NCI-H2227 (cell line): ENCODE data around the gene UMODL1.

Experiments
- DNase-seq: peaks from one replicate; lab custom pipeline; 2025; ENCODE audit not compliant: unreplicated experiment; lab: John Stamatoyannopoulos, UW

UMODL1 gene

DNA sequence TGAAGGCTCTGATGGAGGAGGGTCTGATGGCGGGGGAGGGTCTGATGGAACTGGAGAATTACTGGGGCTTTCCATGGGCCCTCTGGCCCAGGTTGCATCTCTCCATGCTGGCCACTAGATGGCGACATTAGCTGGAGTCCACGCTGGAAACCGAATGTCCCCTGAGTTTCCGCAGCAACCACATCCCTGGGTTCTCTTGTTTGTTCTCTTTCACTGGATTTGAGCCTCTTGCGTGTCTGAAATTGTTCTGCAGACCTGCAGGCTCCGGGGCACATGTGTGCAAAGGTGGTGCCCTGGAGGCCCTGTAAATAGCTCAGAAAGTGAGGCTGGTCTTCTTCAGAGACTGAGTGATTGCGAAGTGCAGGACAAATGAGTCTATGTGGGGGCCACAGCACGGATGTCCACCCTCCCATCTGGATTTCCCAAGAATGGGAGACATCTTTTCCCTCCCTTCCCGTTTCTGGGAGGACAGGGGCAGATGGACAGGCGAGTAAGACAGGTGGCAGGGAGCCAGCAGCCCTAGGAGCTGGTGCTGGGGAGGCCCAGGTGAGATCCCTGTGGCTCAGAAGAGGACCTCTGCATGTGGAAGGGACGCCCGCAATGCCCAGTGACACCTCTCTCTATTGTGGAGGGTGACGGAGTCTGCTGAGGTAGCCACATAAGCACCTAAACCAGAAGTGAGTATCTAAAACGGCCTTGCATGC, 74.6 kb downstream of the UMODL1 start:
- peak; percentile 85 for DNase-seq

DNA sequence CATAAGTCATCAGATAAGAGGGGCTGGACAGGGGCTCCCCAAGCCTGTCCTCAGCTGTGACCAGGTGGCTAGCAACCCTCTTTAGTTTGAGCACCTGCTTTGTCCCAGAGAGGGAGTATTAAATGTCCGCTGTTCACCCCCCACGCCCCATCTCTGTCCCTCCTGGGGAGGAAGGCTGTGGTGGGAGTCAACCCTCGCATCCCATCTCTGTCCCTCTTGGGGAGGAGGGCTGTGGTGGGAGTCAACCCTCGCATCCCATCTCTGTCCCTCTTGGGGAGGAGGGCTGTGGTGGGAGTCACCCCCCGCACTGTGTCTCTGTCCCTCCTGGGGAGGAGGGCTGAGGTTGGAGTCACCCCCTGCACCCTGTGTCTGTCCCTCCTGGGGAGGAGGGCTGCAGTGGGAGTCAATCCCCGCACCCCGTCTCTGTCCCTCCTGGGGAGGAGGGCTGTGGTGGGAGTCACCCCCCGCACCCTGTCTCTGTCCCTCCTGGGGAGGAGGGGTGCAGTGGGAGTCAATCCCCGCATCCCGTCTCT, 75.2 kb downstream of the UMODL1 start:
- DNase-seq, result no peak

DNA sequence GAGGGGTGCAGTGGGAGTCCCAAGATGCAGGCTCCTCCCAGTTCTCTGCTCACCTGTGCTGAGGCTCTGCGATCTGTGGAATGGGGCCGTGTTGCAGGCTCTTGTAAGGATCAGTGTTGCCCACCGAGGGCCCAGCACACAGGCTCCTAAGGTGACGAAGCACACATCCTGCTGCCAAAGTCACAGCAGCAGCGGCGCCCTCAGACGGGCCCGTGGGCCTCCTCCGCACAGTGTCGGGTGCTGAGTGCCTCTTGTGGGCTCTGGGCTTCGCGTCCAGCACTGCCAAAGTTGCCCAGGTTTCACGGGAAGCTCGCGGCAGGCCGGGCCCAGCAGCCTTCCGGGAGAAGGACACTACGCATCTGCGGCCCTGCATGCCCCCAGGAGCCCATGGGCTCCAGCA, 75.7 kb downstream of the UMODL1 start:
- no peak for DNase-seq

DNA sequence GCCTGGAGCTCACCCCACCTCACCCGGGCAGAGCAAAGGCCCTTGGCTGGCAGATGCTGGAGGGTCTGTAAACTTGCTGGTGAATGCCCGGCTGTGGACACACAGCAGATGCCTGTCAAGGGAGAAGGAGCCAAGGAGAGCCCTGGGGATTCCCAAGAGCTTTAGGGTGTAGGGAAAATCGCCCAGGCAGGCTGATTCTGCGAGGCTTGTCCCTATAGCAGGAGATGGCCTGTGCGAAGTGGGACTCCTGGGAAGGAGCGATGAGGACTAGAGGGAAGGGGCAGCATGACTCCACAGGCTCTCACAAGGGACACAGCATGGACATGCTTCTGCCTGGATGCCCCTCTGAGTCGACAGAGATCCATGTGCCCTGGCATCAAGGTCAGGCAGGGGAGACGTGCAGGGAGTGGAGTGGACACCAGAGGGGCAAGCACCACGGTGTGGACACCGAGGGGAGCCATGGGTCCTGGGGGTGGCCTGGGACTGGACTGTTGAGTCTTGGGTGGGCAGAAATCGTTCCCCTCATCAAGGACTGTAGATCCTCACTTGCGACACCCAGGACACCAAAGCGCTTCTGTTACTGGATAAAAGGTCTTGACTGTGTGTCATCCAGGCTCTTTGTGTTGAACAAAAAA, 76.4 kb downstream of the UMODL1 start:
- DNase-seq, result no peak

DNA sequence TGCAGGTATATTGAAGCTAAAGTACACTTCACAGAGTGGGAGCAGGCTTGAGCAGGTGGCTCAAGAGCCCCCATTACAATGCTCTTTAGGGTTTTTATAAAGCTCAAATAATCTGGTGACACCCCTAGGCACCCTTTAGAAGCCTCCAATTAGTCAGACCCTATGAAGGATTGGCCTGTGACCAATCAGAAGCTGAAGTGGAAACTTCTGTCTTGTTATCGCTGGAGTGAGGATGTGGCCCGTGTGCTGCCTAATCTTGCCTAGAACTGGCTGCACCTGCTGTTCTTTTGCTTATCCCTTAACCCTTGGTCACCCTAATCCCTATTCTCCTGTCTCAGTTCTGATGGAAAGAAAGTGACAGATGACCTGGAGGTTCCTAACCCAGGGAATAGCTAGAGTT, 77.0 kb downstream of the UMODL1 start:
- DNase-seq, result no peak

DNA sequence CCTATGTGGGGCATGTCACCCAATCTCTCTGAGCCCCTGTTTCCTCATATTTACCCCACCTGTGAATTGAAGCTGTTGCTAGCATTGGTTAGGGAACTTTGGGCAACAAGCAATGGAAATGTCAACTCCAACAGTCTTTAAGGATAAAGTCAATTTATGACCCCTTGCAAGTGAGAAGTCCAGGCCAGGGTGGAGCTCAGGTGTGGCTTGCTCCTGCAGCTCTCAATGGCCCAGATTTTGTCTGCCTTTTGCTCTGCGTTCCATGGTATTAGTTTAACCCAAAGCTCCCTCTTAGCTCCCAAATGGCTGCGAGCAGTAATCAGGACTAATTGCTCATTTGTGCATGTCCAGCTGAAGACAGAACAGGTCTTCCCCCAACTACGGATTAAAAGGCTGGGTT, 77.5 kb downstream of the UMODL1 start:
- no peak for DNase-seq

DNA sequence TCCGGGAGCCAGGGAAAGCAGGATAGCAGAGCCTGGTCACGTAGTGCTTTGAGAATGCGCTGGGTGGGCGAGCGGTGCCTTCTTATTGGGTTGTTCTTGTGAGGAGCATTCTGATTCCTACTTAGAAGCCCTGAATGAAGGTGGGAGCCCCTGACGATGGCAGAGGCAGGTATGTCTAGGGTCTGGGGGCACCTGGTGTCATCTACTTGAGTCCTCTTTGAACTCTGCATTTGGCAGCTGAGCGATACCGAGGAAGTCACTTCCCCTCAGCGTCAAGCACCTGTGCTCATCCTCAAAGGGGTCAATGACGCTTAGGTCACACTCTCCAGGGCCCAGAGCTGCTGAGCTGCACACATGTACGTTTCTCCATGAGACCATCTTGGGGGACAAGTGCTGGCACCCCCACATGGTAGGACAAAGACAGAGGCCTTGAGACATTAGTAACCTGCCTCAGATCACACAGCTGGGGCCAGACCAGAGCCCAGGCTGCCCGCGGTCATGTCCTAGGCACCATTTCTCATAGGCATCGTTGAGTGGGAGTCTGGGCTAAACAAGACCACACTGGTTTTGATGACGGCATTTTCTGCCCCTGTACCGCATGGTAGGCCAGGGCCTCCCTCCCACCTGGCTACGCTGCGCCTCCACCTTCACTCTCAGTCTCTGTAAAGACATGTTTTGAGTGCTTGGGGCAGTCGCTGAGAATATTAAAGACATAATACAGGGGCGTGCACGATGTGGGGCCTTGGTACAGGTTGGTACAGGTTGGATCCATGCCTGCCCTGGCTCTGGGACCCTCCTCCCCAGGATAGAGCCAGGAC, 78.7 kb downstream of the UMODL1 start:
- no peak for DNase-seq

DNA sequence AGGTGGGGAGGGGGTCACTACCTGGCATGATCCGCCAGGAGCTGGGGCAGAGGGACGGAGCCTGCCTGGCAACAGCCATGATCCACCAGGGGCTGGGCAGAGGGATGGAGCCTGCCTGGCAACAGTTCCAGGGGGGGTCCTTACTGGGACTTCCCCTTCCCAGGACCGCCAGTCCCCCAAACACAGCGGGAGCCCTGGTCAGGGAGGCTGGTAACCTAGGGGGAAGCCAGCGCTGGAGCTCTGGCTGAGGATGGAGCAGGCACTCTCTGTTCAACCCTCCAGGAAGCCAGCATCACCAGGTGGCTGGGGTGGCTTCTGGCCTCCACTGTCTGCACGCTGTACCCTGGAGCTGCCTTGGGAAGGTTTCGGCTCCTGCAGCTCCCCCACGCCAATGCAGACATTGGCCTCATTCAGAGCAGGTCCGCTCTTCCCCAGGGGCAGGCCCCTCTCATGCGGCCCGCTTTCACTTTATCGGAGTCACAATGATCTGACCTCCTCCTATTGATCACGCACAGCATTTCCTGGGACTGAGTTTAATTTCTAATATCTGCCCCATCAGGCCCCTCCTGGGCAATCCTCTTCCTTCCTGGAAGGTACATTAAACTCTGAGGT, 79.5 kb downstream of the UMODL1 start:
- no peak for DNase-seq

DNA sequence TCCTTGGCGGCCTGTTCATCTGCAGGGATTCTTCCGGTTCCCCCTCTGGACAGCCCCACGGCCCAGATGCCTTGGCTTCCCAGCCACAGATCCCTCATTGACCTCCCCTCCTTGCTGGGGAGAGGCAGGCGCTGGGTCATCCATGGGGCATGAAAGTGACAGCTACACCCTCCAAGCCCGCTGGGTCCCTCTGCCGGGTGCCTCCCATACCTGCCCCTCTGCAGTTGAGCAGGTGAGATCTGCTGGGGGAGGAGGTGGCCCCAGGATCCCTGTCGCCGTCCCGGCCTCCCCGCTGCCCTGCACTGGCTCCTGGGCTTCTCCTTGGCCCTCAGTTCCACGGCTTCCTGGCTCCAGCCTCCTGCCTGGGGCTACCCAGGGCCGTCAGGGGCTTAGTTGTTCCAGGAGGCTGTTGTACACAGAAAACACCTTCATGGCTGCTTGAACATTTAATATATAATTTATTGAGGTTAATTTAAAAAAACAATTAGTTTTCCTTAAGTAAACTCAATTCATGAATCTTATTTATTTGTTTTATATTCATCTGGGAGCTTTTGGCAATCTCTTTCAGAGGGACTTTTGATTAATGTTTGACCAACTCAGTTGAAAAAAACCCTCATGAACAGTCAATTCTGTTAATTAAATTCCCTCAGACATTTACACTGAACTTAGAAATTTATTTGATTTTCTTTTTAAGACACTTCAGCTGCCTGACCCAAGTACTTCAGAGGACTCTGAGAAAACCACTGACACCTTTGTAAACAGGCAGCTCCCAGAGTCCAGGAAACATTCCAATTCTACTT, 80.2 kb downstream of the UMODL1 start:
- DNase-seq, result no peak

DNA sequence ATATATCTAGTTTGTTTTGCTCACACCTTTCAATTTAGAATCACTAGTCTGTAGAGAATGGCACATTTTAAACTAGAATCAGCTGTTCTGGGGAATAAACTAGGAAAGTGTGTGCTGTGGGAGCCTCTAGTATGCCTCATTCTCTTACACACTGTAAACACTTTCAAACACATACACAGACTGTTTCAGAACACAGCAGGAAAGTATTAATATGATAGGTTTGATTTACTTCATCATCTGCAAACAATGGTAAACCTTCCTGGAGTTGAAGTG, 80.8 kb downstream of the UMODL1 start:
- DNase-seq, result no peak

DNA sequence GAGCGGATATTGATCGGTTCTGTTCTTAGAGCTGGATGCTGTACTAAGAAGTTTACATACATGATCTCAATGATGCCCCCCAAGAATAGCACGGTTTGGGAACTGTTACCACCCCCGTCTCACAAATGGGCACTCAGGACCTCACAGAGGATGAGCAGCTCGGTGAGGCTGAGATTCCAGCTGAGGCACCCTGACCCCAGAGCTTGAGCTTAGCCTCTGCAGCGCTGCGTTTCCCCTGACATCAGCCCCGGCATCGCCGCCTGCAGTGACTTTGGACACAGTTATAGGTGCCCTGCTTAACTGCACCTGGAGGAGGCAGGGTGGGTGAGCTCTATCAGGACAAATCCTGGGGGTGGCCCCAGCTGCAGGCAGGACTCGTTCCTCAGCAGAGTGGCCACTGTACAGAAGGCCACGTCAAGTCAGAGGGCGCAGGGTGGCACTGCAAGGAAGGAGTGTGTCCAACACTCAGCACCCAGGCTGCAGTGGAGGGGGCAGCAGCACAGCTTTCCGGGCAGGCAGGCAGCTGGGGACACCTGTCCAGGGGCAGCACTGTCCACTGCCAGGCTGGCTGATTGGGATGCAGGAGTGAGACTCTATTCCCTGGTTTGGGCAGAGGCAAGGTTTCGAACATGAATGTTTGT, 82.0 kb downstream of the UMODL1 start:
- no peak for DNase-seq

DNA sequence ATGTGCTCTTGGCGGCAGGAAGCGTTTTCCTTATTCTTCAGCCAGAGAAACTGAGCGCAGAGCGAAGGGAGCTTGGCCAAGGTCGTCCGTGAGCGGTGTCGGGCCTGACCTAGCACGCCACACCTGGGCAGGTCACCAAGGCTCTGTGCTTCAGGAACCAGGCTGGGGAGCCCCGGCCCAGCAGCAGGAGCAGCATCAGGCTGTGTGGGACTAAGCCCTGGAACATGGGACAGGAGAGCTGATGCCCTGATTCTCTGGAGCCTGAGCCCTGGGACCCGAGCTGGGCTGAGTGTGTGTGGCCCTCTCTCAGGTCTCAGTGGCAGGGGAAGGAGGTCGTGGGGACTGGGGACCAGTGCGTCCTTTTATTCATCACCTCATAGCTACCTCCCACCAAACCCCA, 82.6 kb downstream of the UMODL1 start:
- no peak for DNase-seq

DNA sequence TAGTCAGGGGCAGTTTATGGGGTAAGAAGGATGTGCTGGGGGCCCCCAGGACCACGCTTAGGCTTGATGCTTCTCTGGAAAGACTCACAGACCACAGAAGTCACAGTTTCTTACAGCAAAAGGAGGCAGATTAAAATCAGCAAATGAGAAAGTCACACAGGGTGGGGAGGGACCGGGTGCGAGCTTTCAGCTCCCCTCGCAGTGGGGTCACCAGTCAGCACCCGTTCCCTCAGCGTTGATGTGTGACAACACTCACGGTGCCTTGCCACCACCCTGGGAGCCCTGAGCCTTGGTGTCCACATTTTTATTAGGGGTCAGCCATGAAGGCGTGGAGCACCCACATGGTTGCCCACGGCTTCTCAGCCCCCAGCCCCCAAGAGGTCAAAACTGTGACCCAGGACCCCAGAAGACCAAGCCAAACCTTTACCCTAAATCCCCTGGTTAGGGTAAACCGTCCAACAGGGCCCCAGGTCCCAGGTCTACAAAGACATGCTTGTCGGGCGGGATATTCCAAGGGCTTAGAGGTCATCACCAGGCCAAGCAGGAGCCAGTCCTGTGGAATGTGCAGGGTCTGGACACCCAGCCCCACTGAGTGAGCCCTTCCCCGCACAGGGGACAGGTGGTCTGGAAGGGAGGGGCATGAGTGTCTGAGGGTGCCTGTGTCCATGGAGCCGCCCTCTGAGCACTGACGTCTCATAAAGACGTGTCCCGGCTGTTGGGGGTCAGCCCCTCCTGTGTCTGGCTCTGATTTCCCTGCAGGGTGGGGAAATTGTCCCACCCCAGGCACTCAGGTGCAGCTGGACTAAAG, 83.3 kb downstream of the UMODL1 start:
- DNase-seq, result no peak

DNA sequence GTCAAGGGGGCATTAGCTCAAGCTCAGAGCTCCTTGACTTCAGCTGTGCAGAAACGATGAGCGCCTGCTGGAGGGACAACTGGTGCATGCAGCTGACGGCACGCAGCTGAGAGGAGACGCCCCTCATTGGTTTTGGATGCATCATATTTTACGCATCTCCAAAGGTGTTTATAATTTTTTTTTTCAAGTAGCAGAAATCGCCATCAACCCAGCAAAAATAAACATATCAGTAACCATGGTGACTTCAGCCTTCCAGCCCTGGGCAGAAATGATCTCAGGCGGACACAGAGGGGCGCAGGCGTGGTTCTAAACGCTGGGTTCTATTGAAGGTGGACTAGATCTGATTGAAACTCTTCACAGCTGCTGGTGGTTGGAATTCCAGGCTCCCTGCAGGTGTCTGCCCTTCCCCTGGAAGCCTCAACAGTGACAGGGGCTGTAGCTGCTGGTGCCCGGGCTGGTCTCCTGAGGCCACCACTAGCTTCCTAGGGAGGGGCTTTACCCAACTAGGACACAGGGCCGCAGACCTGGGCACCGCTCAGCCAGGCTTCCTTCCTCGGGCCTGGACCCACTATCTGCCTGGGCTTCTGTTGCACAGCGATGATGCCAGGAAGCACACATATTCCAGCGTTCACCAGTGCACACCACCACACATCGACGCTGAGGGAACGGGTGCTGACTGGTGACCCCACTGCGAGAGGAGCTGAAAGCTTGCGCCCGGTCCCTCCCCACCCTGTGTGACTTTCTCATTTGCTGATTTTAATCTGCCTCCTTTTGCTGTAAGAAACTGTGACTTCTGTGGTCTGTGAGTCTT, 84.1 kb downstream of the UMODL1 start:
- peak; percentile 9 for DNase-seq

DNA sequence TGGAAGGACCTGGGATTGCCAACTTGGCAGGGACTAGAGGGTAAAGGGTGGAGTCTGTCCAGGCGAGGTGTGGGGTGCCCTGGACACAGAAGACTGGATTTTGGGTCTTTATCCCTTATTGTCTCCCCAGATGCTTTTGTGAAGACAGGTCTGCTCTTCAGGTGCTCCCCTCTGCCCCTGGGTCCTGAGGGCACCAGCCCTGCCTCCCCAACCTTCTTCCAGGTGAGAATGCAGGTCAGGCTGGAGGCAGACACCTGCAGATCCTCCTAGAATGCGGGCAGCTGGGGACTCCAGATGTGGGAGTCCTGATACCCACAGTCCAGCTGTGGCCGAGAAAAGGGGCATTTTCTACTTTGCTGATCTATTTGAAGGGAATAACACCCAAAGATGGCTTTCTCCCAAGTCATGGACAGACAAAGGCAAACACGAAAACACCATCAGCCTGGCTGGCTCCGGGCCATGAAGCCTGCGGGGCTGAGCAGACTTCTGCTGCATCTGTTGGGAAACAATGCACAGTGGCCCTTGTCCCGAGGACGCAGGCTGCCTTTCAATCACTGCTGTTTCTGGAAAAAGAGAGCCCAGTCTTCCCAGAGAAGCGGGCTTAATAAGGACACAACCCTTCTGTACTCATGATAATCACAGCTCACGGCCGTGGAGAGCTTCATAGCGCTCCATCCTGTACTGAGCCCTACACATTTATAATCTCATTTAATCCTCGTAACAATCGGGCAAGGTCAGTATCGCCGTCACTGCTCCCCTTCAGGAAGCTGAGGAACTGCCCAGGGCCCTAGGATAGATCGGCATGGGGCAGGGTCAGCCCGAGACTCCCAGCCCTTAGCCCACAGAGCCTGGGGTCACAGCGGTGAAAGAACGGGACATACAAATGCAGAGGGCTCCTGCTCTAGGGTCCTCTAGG, 85.8 kb downstream of the UMODL1 start:
- DNase-seq, result peak; percentile 48

DNA sequence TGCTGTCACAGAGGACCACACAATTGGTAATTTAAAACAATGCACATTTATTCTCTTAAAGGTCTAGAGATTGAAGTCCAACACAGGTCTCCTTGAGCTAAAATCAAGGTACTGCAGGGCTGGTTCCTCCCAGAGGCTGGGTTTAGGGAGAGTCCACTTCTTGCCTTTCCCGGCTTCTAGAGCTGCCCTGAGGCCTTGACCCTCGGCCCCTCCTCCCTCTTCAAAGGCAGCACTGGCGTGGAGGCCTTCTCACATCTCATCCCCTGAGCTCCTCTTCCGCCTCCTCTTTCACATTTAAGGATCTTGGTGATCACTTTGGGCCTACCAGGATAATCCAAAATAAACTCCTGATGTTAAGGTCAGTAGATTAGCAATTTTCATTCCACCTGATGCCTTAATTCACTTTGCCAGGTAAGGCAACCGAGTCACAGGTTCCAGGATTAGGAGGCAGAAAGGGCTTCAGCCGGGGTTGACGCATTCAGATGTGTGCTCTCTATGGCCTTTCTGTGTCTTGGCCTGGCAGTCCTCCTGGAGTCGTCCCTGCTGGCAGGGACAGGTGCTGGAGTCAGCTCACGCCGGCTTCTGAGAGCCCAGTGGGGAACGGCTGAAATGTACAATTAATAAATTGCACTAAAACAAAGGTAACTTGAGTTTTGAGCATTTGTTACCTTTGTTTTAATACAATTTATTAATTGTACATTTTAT, 86.6 kb downstream of the UMODL1 start:
- no peak for DNase-seq

DNA sequence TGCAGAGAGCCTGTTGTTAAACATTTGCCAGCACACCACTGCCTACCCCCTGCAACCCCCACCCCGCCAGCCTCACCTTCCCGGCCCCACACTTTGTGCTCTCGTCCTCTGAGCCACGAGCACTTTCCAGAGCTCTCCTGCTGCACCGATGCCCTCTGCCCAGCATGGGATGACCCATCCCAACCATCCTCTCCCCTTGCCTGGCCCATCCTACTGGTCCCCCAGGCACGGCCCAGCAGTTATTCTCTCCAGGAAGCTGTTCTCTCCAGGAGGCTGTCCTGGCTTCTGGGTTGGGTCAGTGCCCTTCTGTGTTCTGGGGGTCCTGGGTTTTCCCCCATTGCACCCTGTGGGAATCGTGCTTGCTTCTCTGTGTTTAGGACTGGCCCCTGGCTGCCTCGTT, 87.7 kb downstream of the UMODL1 start:
- no peak for DNase-seq
